ENCODE measurements around the gene SSX3. TPM values are rescaled to one million over a fixed set of nuclear protein-coding genes. Genes with fewer than 3 reads are reported as not detected.
"Not testable (repeated sequence)": the region's sequence is repeated elsewhere in the genome, so short reads cannot be mapped to it uniquely, and the experiment has no call there.

Gene SSX3
- total and polyA plus RNA-seq, 2 of the 4 experiments (the other 2 are of a cell fraction): not detected

DNA sequence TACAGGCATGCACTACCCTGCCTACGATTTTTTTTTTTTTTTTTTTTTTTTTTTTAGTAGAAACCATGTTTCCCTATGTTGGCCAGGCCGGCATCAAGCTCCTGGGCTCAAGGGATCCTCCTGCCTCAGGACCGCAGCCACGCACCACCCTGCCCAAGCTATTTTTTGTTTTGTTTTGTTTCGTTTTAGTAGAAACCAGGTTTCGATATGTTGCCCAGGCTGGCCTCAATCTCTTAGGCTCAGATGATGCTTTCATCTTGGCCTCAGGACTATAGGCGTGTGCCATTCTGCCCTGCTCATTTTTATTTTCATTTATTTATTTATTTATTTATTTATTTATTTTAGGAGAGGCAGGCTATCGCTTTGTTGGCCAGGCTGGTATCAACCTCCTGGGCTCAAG lies 1.2 kb upstream of the SSX3 start:
- ChIA-PET POLR2A (ENCODE audit: unreplicated experiment) (no interaction called here), CTCF (no interaction called here)
- Histone ChIP-seq H3K14ac (replicated peaks; ENCODE audit: low read depth, low read length) (no peak overlapping the region), H3K79me1 (ENCODE audit: low read depth in 1 of 2, low read length in 2 of 2) (no peaks in the 10 kb centered on the region), H2BK5ac (ENCODE audit: low read depth, low read length, poor library complexity, severe bottlenecking) (no peak overlapping the region), H2AK5ac (ENCODE audit: low read depth, low read length) (no peak overlapping the region), H4K8ac (ENCODE audit: low read depth in 2 of 2, low read length in 2 of 2) (no peak overlapping the region), H4K91ac (ENCODE audit: insufficient read depth, low read depth, low read length) (no peak overlapping the region), H3K27ac (ENCODE audit: insufficient read depth, low read length) (no peak overlapping the region), H4K5ac (ENCODE audit: low read depth, low read length) (no peak overlapping the region), H2AK9ac (replicated peaks; ENCODE audit: low read depth, low read length, poor library complexity) (no peak overlapping the region), H3K4me1 (ENCODE audit: control insufficient read depth, insufficient read depth, low read length) (no peaks in the 10 kb centered on the region), H3K56ac (ENCODE audit: extremely low read depth, insufficient read depth, low read length) (no peak overlapping the region), H3K9me3 (ENCODE audit: control insufficient read depth, insufficient read depth, low read length) (no peaks in the 10 kb centered on the region), H3K4me3 (ENCODE audit: insufficient read depth, low read depth, low read length) (no peak overlapping the region), H3K23ac (ENCODE audit: low read depth, low read length) (no peak overlapping the region), H3K4me2 (ENCODE audit: low read depth, low read length) (no peak overlapping the region), H3K9me1 (ENCODE audit: insufficient read depth, low read length) (no peaks in the 10 kb centered on the region), H2AFZ (replicated peaks; ENCODE audit: low read length, poor library complexity) (no peak overlapping the region), H2BK20ac (ENCODE audit: low read depth, low read length) (no peak overlapping the region), H2BK15ac (ENCODE audit: low read depth, low read length) (no peak overlapping the region), H3K27me3 (ENCODE audit: control insufficient read depth, insufficient read depth, low read length) (no peaks in the 10 kb centered on the region; the same call in 1 of the 2 replicates), H3K36me3 (ENCODE audit: control insufficient read depth, insufficient read depth, low read length) (no peaks in the 10 kb centered on the region), H3K18ac (ENCODE audit: low read depth, low read length) (no peak overlapping the region), H2BK120ac (ENCODE audit: low read depth, low read length) (no peak overlapping the region), H3K9ac (ENCODE audit: low read depth, low read length) (no peak overlapping the region), H4K20me1 (ENCODE audit: insufficient read depth, low read length) (no peaks in the 10 kb centered on the region), H3K4ac (ENCODE audit: low read depth, low read length) (no peak overlapping the region)
- dilution Hi-C loops (cut with HindIII; ENCODE audit: low sequenced_read_pairs, unreplicated experiment) (no loop called here), intact Hi-C loops (cut with micrococcal nuclease) (no loop called here), in situ Hi-C loops (cut with MboI; ENCODE audit: low sequenced_read_pairs) (no loop called here)
- WGBS, 2 experiments (ENCODE audit: extremely low coverage in 2 of 2, insufficient read length in 1 of 2): 48% methylated on average over 3 of the region's 8 CpGs; no CpG with 5 or more reads in 1 of the 2 experiments
- ATAC-seq (ENCODE audit: low read depth) (no peak), DNase-seq (no peak)
- BruUV-seq (replicated peaks): no TSS peak
- no peak for TF ChIP-seq MXI1 (IDR thresholded peaks at IDR 0.05; ENCODE audit: borderline replicate concordance, low read depth, low read length)
- no peak for TF ChIP-seq FOS (IDR thresholded peaks at IDR 0.05; ENCODE audit: low read depth, low read length)

- H4K20me1 ChIP-seq (ENCODE audit: insufficient read depth, low read length); H3K14ac ChIP-seq (replicated peaks; ENCODE audit: low read depth, low read length); H3K9ac ChIP-seq (ENCODE audit: low read depth, low read length); H3K4me1 ChIP-seq (ENCODE audit: control insufficient read depth, insufficient read depth, low read length); H3K18ac ChIP-seq (ENCODE audit: low read depth, low read length); BruUV-seq (replicated peaks); H4K91ac ChIP-seq (ENCODE audit: insufficient read depth, low read depth, low read length); H3K9me3 ChIP-seq (ENCODE audit: control insufficient read depth, insufficient read depth, low read length); H2AK5ac ChIP-seq (ENCODE audit: low read depth, low read length); H3K27me3 ChIP-seq (ENCODE audit: control insufficient read depth, insufficient read depth, low read length); H3K4ac ChIP-seq (ENCODE audit: low read depth, low read length); dilution Hi-C loops (cut with HindIII; ENCODE audit: low sequenced_read_pairs, unreplicated experiment); H3K4me3 ChIP-seq (ENCODE audit: insufficient read depth, low read depth, low read length); CTCF ChIA-PET; H3K27ac ChIP-seq (ENCODE audit: insufficient read depth, low read length); in situ Hi-C loops (cut with MboI; ENCODE audit: low sequenced_read_pairs); H3K9me1 ChIP-seq (ENCODE audit: insufficient read depth, low read length); POLR2A ChIA-PET (ENCODE audit: unreplicated experiment); H4K8ac ChIP-seq (ENCODE audit: low read depth in 2 of 2, low read length in 2 of 2); H3K79me1 ChIP-seq (ENCODE audit: low read depth in 1 of 2, low read length in 2 of 2); ATAC-seq (ENCODE audit: low read depth); DNase-seq; H4K5ac ChIP-seq (ENCODE audit: low read depth, low read length); H3K36me3 ChIP-seq (ENCODE audit: control insufficient read depth, insufficient read depth, low read length); H3K56ac ChIP-seq (ENCODE audit: extremely low read depth, insufficient read depth, low read length); H2BK5ac ChIP-seq (ENCODE audit: low read depth, low read length, poor library complexity, severe bottlenecking); H2BK20ac ChIP-seq (ENCODE audit: low read depth, low read length); H2BK15ac ChIP-seq (ENCODE audit: low read depth, low read length); H3K4me2 ChIP-seq (ENCODE audit: low read depth, low read length); intact Hi-C loops (cut with micrococcal nuclease); H2AFZ ChIP-seq (replicated peaks; ENCODE audit: low read length, poor library complexity); H2BK120ac ChIP-seq (ENCODE audit: low read depth, low read length); H2AK9ac ChIP-seq (replicated peaks; ENCODE audit: low read depth, low read length, poor library complexity); H3K23ac ChIP-seq (ENCODE audit: low read depth, low read length): not testable (repeated sequence)
- no CpG with 5 or more reads among the region's 8 CpGs for WGBS, 2 experiments (ENCODE audit: extremely low coverage in 2 of 2, insufficient read length in 1 of 2)
These were observed 10.4 kb downstream of the SSX3 start for GRCh38 chrX:48346059-48346458.

Data from IMR-90 (cell line).